Mesendoderm (in vitro differentiated cells): ENCODE results near the gene SLC5A10.

Experiments used
- DNase-seq: peaks from one replicate; pipeline ENCODE4 v3.0.0; 2013
- H2AK5ac ChIP-seq: 2 replicates; pipeline ENCODE4 v1.6.1; 2013; ENCODE audit warnings: low read length, inconsistent platforms
- H2BK120ac ChIP-seq: 2 replicates; pipeline ENCODE4 v1.6.1; 2013; ENCODE audit warnings: low read depth, mild to moderate bottlenecking, low read length, moderate library complexity, mixed read lengths
- H2BK15ac ChIP-seq: replicated peaks from 2 replicates; pipeline ENCODE4 v1.6.1; 2013; ENCODE audit warnings: low read depth, mild to moderate bottlenecking, moderate library complexity
- H2BK5ac ChIP-seq: 2 replicates; pipeline ENCODE4 v1.6.1; 2013; ENCODE audit warnings: low read length, inconsistent platforms
- H3K18ac ChIP-seq: 2 replicates; pipeline ENCODE4 v1.6.1; 2013; ENCODE audit warnings: mild to moderate bottlenecking, low read length, mixed read lengths
- H3K23ac ChIP-seq: one replicate; pipeline ENCODE4 v1.6.1; 2013; ENCODE audit warnings: low read length
- H3K27ac ChIP-seq: 2 replicates; pipeline ENCODE4 v1.5.1; 2013; ENCODE audit warnings: low read depth, mild to moderate bottlenecking, inconsistent platforms, low read length, moderate library complexity
- H3K27me3 ChIP-seq: 2 replicates; pipeline ENCODE4 v1.6.1; 2013; ENCODE audit warnings: low read length, control low read depth, mild to moderate bottlenecking, inconsistent platforms; ENCODE audit not compliant: insufficient read depth, poor library complexity
- H3K36me3 ChIP-seq: 2 replicates; pipeline ENCODE4 v1.6.1; 2013; ENCODE audit warnings: low read length, inconsistent platforms; ENCODE audit not compliant: control insufficient read depth, insufficient read depth
- H3K4ac ChIP-seq: one replicate; pipeline ENCODE4 v1.6.1; 2013; ENCODE audit warnings: low read depth, mild to moderate bottlenecking, low read length, moderate library complexity
- H3K4me1 ChIP-seq: 2 replicates; pipeline ENCODE4 v1.6.1; 2013; ENCODE audit warnings: low read depth, low read length, inconsistent platforms; ENCODE audit not compliant: control insufficient read depth
- H3K4me2 ChIP-seq: 2 replicates; pipeline ENCODE4 v1.6.1; 2013; ENCODE audit warnings: low read length
- H3K4me3 ChIP-seq: 2 replicates; pipeline ENCODE4 v1.5.1; 2013; ENCODE audit warnings: mild to moderate bottlenecking, low read length
- H3K56ac ChIP-seq: one replicate; pipeline ENCODE4 v1.6.1; 2013; ENCODE audit warnings: low read length
- H3K79me1 ChIP-seq: 2 replicates; pipeline ENCODE4 v1.6.1; 2013; ENCODE audit warnings: low read length, inconsistent platforms
- H3K79me2 ChIP-seq: 2 replicates; pipeline ENCODE4 v1.6.1; 2013; ENCODE audit warnings: mild to moderate bottlenecking, low read length; ENCODE audit not compliant: control insufficient read depth, insufficient read depth
- H3K9ac ChIP-seq: 2 replicates; pipeline ENCODE4 v1.6.1; 2013; ENCODE audit warnings: low read length, inconsistent platforms
- H4K5ac ChIP-seq: one replicate; pipeline ENCODE4 v1.6.1; 2013; ENCODE audit warnings: low read length
- H4K8ac ChIP-seq: one replicate; pipeline ENCODE4 v1.6.1; 2013; ENCODE audit warnings: low read depth, mild to moderate bottlenecking, control low read depth, low read length, moderate library complexity
- WGBS: extraction: QIAGEN DNeasy Blood & Tissue Kit; methylation state at CpG from one replicate; pipeline ENCODE4 v1.1.7; 2013; ENCODE audit warnings: low lambda C conversion rate, missing lambda C conversion rate; ENCODE audit not compliant: insufficient coverage; ENCODE audit errors: extremely low coverage; 5-methylcytosine and 5-hydroxymethylcytosine counted together

SLC5A10 gene

GRCh38 chr17:19014628-19015215 is 62.8 kb downstream of the SLC5A10 start:
- H2BK120ac ChIP-seq: no peak overlapping the region
- H3K4ac ChIP-seq: no peak overlapping the region
- peaks cover 2% of the 10 kb centered on the region for H3K4me1 ChIP-seq
- no peak overlapping the region for H4K5ac ChIP-seq
- no peak overlapping the region for H3K23ac ChIP-seq
- no peaks in the 10 kb centered on the region for H3K27me3 ChIP-seq
- H2AK5ac ChIP-seq: no peak overlapping the region
- DNase-seq: no peak
- H4K8ac ChIP-seq: no peak overlapping the region
- H3K4me2 ChIP-seq: no peak overlapping the region
- no peak overlapping the region for H3K27ac ChIP-seq
- H3K36me3 ChIP-seq: no peaks in the 10 kb centered on the region
- no peak overlapping the region for H3K4me3 ChIP-seq
- no peak overlapping the region for H3K56ac ChIP-seq
- H2BK5ac ChIP-seq: no peak overlapping the region
- H3K18ac ChIP-seq: no peak overlapping the region
- no peak overlapping the region for H2BK15ac ChIP-seq
- no CpG with 5 or more reads among the region's 29 CpGs for WGBS
- no peaks in the 10 kb centered on the region for H3K79me1 ChIP-seq
- H3K9ac ChIP-seq: no peak overlapping the region
- no peaks in the 10 kb centered on the region for H3K79me2 ChIP-seq

- Histone ChIP-seq H2BK15ac (no peak overlapping the region), H2BK5ac (no peak overlapping the region), H3K27me3 (no peaks in the 10 kb centered on the region), H3K4me2 (no peak overlapping the region), H3K27ac (no peak overlapping the region), H3K36me3 (no peaks in the 10 kb centered on the region), H2BK120ac (no peak overlapping the region), H4K8ac (no peak overlapping the region), H3K56ac (no peak overlapping the region), H3K4ac (no peak overlapping the region), H3K9ac (no peak overlapping the region), H3K79me1 (no peaks in the 10 kb centered on the region), H4K5ac (no peak overlapping the region), H3K79me2 (no peaks in the 10 kb centered on the region), H3K18ac (no peak overlapping the region), H2AK5ac (no peak overlapping the region), H3K4me1 (peaks cover 2% of the 10 kb centered on the region), H3K4me3 (no peak overlapping the region), H3K23ac (no peak overlapping the region)
- no CpG with 5 or more reads among the region's 7 CpGs for WGBS
- no peak for DNase-seq
Measured at GRCh38 chr17:19015428-19015827, 63.5 kb downstream of the SLC5A10 start.

DNA sequence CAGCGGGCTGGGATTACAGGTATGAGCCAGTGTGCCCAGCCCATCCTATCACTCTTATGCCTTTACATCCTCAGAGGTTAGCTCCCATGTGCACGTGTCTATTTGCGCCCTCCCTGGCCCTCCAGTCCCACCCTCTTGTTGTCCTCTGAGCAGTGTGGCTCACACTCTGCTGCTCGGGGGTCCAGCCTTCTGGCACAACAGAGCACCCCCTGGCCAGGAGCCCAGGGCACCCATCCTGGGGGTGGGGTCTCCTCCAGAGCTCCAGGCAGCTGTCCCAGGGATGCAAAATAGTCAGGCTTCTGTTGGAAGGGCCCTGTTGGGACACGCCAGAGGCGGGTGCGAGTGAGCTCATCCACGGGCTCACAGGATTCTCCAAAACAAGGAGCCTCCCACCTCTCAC is 64.3 kb downstream of the SLC5A10 start:
- Histone ChIP-seq H3K4me1 (no peaks in the 10 kb centered on the region), H3K18ac (no peak overlapping the region), H4K5ac (no peak overlapping the region), H2BK5ac (no peak overlapping the region), H3K27ac (no peak overlapping the region), H3K4me2 (no peak overlapping the region), H3K36me3 (no peaks in the 10 kb centered on the region), H3K79me1 (no peaks in the 10 kb centered on the region), H3K27me3 (no peaks in the 10 kb centered on the region), H2BK120ac (no peak overlapping the region), H3K4me3 (no peak overlapping the region), H2BK15ac (no peak overlapping the region), H3K56ac (no peak overlapping the region), H4K8ac (no peak overlapping the region), H3K9ac (no peak overlapping the region), H3K79me2 (no peaks in the 10 kb centered on the region), H3K23ac (no peak overlapping the region), H3K4ac (no peak overlapping the region), H2AK5ac (no peak overlapping the region)
- WGBS: no CpG with 5 or more reads among the region's 8 CpGs
- DNase-seq: no peak

DNA sequence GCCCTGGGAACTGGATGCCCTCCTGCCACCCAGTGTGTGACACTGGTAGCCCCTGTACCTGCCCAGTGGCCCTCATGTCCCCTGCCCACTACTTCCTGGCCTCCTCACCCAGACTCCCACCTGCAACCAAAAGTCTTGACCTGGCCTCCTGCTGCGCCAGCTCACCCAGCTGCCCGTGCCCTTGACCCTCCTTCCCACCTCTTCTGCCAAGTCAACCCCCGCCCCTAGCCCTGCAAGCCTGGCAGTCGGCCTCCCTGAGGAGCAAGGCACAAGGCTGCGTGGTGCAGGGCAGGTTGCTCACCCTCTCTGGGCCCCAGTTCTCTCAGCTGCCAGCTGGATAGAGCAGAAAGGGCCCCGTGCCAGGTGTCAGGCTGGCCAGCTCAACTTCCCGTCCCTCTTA is 64.9 kb downstream of the SLC5A10 start:
- Histone ChIP-seq H3K56ac (no peak overlapping the region), H3K23ac (no peak overlapping the region), H3K4me1 (no peaks in the 10 kb centered on the region), H2BK5ac (no peak overlapping the region), H3K4me2 (no peak overlapping the region), H3K36me3 (no peaks in the 10 kb centered on the region), H3K27me3 (no peaks in the 10 kb centered on the region), H3K18ac (no peak overlapping the region), H3K4ac (no peak overlapping the region), H2AK5ac (no peak overlapping the region), H3K79me2 (no peaks in the 10 kb centered on the region), H4K8ac (no peak overlapping the region), H2BK15ac (no peak overlapping the region), H2BK120ac (no peak overlapping the region), H3K9ac (no peak overlapping the region), H3K4me3 (no peak overlapping the region), H3K79me1 (no peaks in the 10 kb centered on the region), H3K27ac (no peak overlapping the region), H4K5ac (no peak overlapping the region)
- WGBS: no CpG with 5 or more reads among the region's 7 CpGs
- no peak for DNase-seq

DNA sequence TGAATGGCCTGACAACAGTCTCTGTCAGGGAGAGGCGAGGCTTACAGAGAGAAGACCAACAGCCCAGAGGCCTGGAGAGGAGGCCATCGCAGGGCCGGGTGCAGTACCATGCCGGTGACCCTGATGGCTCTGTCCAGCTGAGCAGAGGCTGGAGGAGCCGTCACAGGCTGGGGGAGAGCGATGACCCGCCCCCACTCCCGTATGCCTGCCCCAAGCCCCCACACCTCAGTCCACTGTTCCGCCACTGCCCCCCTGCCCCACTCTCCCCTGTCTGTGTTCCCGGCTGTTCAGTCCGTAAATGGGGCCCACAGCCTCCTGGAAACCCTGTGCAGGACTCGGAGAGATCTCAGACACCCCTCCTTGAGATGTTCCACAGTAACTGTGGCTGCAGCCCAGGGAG is 65.4 kb downstream of the SLC5A10 start:
- Histone ChIP-seq H3K4me3 (no peak overlapping the region), H3K9ac (no peak overlapping the region), H3K4me2 (no peak overlapping the region), H3K4ac (no peak overlapping the region), H2BK15ac (no peak overlapping the region), H3K18ac (no peak overlapping the region), H2AK5ac (no peak overlapping the region), H4K5ac (no peak overlapping the region), H3K23ac (no peak overlapping the region), H3K27ac (no peak overlapping the region), H2BK5ac (no peak overlapping the region), H3K36me3 (no peaks in the 10 kb centered on the region), H2BK120ac (no peak overlapping the region), H3K79me2 (no peaks in the 10 kb centered on the region), H3K56ac (no peak overlapping the region), H4K8ac (no peak overlapping the region), H3K4me1 (no peaks in the 10 kb centered on the region), H3K79me1 (no peaks in the 10 kb centered on the region), H3K27me3 (no peaks in the 10 kb centered on the region)
- DNase-seq: no peak
- WGBS: no CpG with 5 or more reads among the region's 12 CpGs
